Activated CD4-positive, alpha-beta T cell treated with anti-CD3 and anti-CD28 coated beads, Interleukin-2, amount 10 ng/mL, durations not matched to agents 7 days and 5 days (primary cell): Measurements from ENCODE around the gene C7orf25. TPM values are rescaled to one million over a fixed set of nuclear protein-coding genes. Genes with fewer than 3 reads are reported as not detected.

Experiments used
- CTCF ChIA-PET: fragments of 350-600 bp; sonication (Branson Sonifier 250); formaldehyde crosslinking; loops from one replicate; lab custom pipeline; 2021; ENCODE audit warnings: antibody characterized with exemption; lab: Charles Lee
- POLR2A ChIA-PET: fragments of 350-600 bp; sonication (Branson Sonifier 250); formaldehyde crosslinking; loops from one replicate; lab custom pipeline; 2021; ENCODE audit warnings: antibody characterized with exemption; lab: Charles Lee
- DNase-seq: peaks from one replicate; pipeline ENCODE4 v3.0.0-alpha.2; 2020
- H3K27ac Mint-ChIP-seq: one replicate; pipeline ENCODE4 v1.8.0; 2021; ENCODE audit warnings: mild to moderate bottlenecking, moderate library complexity, mixed read lengths
- H3K27me3 Mint-ChIP-seq: one replicate; pipeline ENCODE4 v1.8.0; 2021; ENCODE audit warnings: mixed read lengths
- H3K36me3 Mint-ChIP-seq: one replicate; pipeline ENCODE4 v1.8.0; 2021; ENCODE audit warnings: low read depth, mixed read lengths
- H3K4me1 Mint-ChIP-seq: one replicate; pipeline ENCODE4 v1.8.0; 2021; ENCODE audit warnings: mixed read lengths
- H3K4me3 Mint-ChIP-seq: one replicate; pipeline ENCODE4 v1.8.0; 2021; ENCODE audit warnings: mild to moderate bottlenecking, moderate library complexity, mixed read lengths
- H3K9me3 Mint-ChIP-seq: one replicate; pipeline ENCODE4 v1.8.0; 2021; ENCODE audit warnings: mixed read lengths
- total RNA-seq, 2 experiments: library from RNA; stranded (reverse); gene quantifications; one replicate each; pipeline ENCODE4 v1.2.3, GENCODE V29; 2021

C7orf25 gene
- 1 to 10 TPM; 3.0 to 5.1 TPM for total RNA-seq

GRCh38 chr7:42911454-42912447, at the start of gene C7orf25:
TSS of gene C7orf25 (minus strand) at chr7:42912070. CDS start at chr7:42910900, 1,170 bp downstream.
- peak; percentile 96 for DNase-seq
- Mint-ChIP-seq H3K9me3 (no peaks in the 10 kb centered on the region), H3K4me1 (peaks cover 66% of the 10 kb centered on the region), H3K27me3 (no peaks in the 10 kb centered on the region), H3K27ac (peak within 1 kb of the TSS; percentile 95), H3K36me3 (peaks cover 45% of the 10 kb centered on the region), H3K4me3 (peak within 1 kb of the TSS; percentile 96)
- ChIA-PET POLR2A (no interaction called here), CTCF (interaction anchor here (0.9 kb wide), 1 partner anchor 17 kb away, joined by 3 read pairs; no protein-coding TSS in a partner anchor)

DNA sequence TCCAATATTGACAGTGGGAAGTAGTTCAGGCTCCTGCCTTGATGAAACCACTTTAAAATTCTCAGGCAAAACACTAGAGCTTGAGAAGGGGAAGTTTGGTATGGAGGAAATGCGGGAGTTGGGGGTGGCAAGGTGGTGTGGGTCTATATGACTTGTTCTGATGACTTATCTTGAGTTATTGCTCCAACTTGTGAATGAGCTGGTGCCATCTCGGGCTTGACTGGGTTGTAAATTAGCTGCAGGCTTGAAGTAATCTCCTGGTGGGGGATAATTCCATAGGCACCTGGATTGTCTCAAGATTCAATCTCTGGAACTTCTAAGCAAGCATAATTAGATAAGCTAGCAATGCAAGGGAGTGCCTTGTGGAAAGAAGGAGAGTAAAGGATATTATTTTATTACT, 49.3 kb upstream of the C7orf25 start:
- Mint-ChIP-seq H3K4me3 (no peak overlapping the region), H3K36me3 (no peaks in the 10 kb centered on the region), H3K27ac (no peak overlapping the region), H3K27me3 (peaks cover 13% of the 10 kb centered on the region), H3K4me1 (peaks cover 2% of the 10 kb centered on the region), H3K9me3 (peaks cover 9% of the 10 kb centered on the region)
- CTCF ChIA-PET: interaction anchor here (0.6 kb wide), 1 partner anchor 968 kb away, joined by 3 read pairs; no protein-coding TSS in a partner anchor
- no peak for DNase-seq
- POLR2A ChIA-PET: no interaction called here

GRCh38 chr7:42960762-42961161, 48.9 kb upstream of the C7orf25 start:
- POLR2A ChIA-PET: no interaction called here
- Mint-ChIP-seq H3K4me3 (no peak overlapping the region), H3K27me3 (peaks cover 13% of the 10 kb centered on the region), H3K27ac (no peak overlapping the region), H3K4me1 (peaks cover 2% of the 10 kb centered on the region), H3K36me3 (no peaks in the 10 kb centered on the region), H3K9me3 (peaks cover 10% of the 10 kb centered on the region)
- CTCF ChIA-PET: no interaction called here
- DNase-seq: no peak

- ChIA-PET POLR2A (no interaction called here), CTCF (interaction anchor here (0.6 to 1.7 kb wide), 3 partner anchors 10 to 332 kb away, joined by 3 to 6 read pairs (median 4); no protein-coding TSS in a partner anchor)
- no peaks in the 10 kb centered on the region for H3K36me3 Mint-ChIP-seq
- H3K27me3 Mint-ChIP-seq: peaks cover 13% of the 10 kb centered on the region
- H3K4me1 Mint-ChIP-seq: no peaks in the 10 kb centered on the region
- no peak overlapping the region for H3K4me3 Mint-ChIP-seq
- no peak overlapping the region for H3K27ac Mint-ChIP-seq
- no peak for DNase-seq
- H3K9me3 Mint-ChIP-seq: peaks cover 13% of the 10 kb centered on the region
Observed at GRCh38 chr7:42959549-42959948, 47.7 kb upstream of the C7orf25 start.

DNA sequence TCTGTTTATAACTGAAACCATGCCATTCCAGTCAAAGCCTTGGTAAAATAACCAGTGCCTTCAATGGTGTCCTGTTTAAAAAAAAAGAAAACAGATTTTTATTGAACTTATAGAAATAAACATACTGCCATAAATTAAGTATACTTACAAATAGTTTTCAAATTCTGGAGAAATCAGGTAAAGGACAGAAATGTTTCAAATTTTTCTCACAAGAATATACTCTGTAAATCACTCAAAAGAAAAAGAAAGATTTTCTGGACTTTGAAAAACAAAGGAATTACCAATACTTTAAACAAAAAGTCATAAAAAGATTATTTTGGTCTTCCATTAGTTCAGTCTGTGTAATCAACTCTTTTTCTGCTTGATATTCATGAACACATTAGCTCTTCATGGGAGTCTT, 44.2 kb upstream of the C7orf25 start:
- ChIA-PET CTCF (no interaction called here), POLR2A (no interaction called here)
- H3K9me3 Mint-ChIP-seq: peaks cover 13% of the 10 kb centered on the region
- H3K27me3 Mint-ChIP-seq: peaks cover 6% of the 10 kb centered on the region
- H3K27ac Mint-ChIP-seq: no peak overlapping the region
- no peaks in the 10 kb centered on the region for H3K36me3 Mint-ChIP-seq
- no peak overlapping the region for H3K4me3 Mint-ChIP-seq
- no peak for DNase-seq
- no peaks in the 10 kb centered on the region for H3K4me1 Mint-ChIP-seq

- POLR2A ChIA-PET: no interaction called here
- Mint-ChIP-seq H3K4me1 (no peaks in the 10 kb centered on the region), H3K36me3 (no peaks in the 10 kb centered on the region), H3K9me3 (peaks cover 10% of the 10 kb centered on the region), H3K4me3 (no peak overlapping the region), H3K27me3 (no peaks in the 10 kb centered on the region), H3K27ac (no peak overlapping the region)
- DNase-seq: no peak
- CTCF ChIA-PET: interaction anchor here (1.3 to 1.6 kb wide), 2 partner anchors 9 to 11 kb away, joined by 3 to 4 read pairs; no protein-coding TSS in a partner anchor
Observed at GRCh38 chr7:42953994-42954393, 42.1 kb upstream of the C7orf25 start.

- DNase-seq: no peak
- Mint-ChIP-seq H3K36me3 (no peaks in the 10 kb centered on the region), H3K4me3 (no peak overlapping the region), H3K4me1 (no peaks in the 10 kb centered on the region), H3K9me3 (peaks cover 10% of the 10 kb centered on the region), H3K27me3 (no peaks in the 10 kb centered on the region), H3K27ac (no peak overlapping the region)
- CTCF ChIA-PET: no interaction called here
- POLR2A ChIA-PET: no interaction called here
Observed at GRCh38 chr7:42952328-42952727, 40.5 kb upstream of the C7orf25 start.

DNA sequence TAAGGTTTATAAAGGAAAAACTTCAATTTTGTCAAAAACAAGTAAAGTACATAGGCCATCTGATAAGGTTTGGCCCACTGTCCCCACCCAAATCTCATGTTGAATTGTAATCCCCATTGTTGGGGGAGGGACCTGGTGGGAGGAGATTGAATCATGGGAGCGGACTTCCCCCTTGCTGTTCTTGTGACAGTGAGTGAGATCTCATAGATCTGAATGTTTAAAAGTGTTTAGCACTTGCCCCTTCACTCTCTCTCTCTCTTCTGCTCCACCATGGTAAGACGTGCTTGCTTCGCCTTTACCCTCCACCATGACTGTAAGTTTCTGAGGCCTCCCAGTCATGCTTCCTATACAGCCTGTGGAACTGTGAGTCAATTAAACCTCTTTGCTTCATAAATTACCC, 38.5 kb upstream of the C7orf25 start:
- H3K4me1 Mint-ChIP-seq: peaks cover 14% of the 10 kb centered on the region
- peaks cover 5% of the 10 kb centered on the region for H3K9me3 Mint-ChIP-seq
- ChIA-PET CTCF (interaction anchor here (1.9 kb wide), 1 partner anchor 9 kb away, joined by 5 read pairs; no protein-coding TSS in a partner anchor), POLR2A (no interaction called here)
- no peaks in the 10 kb centered on the region for H3K36me3 Mint-ChIP-seq
- no peak overlapping the region for H3K4me3 Mint-ChIP-seq
- H3K27me3 Mint-ChIP-seq: no peaks in the 10 kb centered on the region
- no peak for DNase-seq
- H3K27ac Mint-ChIP-seq: no peak overlapping the region

DNA sequence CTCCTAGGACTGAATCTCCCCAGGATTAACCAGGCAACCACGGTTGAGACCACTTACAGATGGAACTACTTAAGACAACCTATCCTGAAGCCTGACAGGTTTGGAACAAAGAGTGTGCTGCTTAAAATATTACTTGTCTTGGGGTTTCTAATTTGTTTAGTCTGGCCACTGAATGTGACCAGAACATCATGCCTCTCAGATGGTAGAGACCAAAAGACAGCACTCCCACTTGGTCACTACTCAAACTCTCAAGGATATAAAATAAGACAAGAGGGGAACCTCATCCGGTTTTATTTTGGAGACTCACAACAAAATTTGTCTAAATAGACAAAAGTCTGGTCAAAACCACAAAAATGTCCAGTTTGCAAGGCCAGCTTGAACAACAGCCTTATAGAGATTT, 35.7 kb upstream of the C7orf25 start:
- Mint-ChIP-seq H3K9me3 (peaks cover 2% of the 10 kb centered on the region), H3K27ac (no peak overlapping the region), H3K36me3 (no peaks in the 10 kb centered on the region), H3K4me3 (no peak overlapping the region), H3K27me3 (no peaks in the 10 kb centered on the region), H3K4me1 (peaks cover 15% of the 10 kb centered on the region)
- DNase-seq: no peak
- ChIA-PET CTCF (no interaction called here), POLR2A (no interaction called here)

GRCh38 chr7:42946627-42946950, 34.7 kb upstream of the C7orf25 start:
- Mint-ChIP-seq H3K4me3 (peak overlapping the region; percentile 69), H3K27ac (peak overlapping the region; percentile 91), H3K9me3 (peaks cover 2% of the 10 kb centered on the region), H3K4me1 (peaks cover 15% of the 10 kb centered on the region), H3K36me3 (no peaks in the 10 kb centered on the region), H3K27me3 (no peaks in the 10 kb centered on the region)
- CTCF ChIA-PET: interaction anchor here (0.8 kb wide), 1 partner anchor 17 kb away, joined by 3 read pairs; no protein-coding TSS in a partner anchor
- POLR2A ChIA-PET: no interaction called here
- no peak for DNase-seq

DNA sequence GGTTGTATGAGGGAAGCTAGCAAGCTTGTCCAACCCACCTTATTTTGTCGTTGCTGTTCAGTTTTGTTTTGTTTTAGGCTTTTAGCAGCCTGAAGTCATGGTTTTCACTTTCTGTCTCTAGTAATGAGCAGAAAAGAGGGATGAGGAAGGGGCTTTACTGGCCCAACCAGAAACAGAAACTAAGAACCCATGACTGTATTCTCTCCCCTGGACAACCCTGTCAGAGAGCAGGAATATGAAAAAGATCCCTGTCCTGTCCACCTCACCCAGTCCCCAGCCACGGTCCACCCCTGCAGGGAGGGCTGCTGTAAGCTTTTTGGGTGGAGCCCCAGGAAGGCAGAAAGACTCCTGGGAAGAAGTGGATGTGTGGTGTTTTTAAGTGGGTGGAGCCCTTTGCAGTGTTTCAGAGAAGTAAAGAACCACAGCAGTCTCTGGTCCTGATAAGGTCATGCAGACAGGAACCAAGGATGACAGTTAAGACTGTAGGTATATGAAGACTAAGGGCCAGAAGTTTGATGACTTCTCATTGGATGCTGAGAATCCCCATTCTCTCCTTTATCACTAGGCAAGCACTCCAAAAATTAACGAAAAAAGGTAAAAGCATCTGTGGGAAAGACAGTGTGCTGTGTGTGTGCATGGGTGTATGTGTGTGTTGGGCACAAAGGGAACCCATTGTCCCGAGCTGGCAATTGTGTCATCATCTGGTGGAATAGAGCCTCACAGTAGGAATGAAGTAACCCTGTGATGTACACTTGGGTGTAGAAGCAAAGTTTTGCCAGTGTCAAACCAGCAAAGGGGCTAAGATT, 34.2 kb upstream of the C7orf25 start:
- Mint-ChIP-seq H3K4me3 (peak overlapping the region; percentile 69), H3K4me1 (peaks cover 18% of the 10 kb centered on the region), H3K27me3 (no peaks in the 10 kb centered on the region), H3K27ac (peak overlapping the region; percentile 91), H3K36me3 (no peaks in the 10 kb centered on the region), H3K9me3 (peaks cover 2% of the 10 kb centered on the region)
- ChIA-PET POLR2A (no interaction called here), CTCF (interaction anchor here (0.6 to 0.8 kb wide), 2 partner anchors 17 to 319 kb away, joined by 3 read pairs; no protein-coding TSS in a partner anchor)
- DNase-seq: peak; percentile 42

DNA sequence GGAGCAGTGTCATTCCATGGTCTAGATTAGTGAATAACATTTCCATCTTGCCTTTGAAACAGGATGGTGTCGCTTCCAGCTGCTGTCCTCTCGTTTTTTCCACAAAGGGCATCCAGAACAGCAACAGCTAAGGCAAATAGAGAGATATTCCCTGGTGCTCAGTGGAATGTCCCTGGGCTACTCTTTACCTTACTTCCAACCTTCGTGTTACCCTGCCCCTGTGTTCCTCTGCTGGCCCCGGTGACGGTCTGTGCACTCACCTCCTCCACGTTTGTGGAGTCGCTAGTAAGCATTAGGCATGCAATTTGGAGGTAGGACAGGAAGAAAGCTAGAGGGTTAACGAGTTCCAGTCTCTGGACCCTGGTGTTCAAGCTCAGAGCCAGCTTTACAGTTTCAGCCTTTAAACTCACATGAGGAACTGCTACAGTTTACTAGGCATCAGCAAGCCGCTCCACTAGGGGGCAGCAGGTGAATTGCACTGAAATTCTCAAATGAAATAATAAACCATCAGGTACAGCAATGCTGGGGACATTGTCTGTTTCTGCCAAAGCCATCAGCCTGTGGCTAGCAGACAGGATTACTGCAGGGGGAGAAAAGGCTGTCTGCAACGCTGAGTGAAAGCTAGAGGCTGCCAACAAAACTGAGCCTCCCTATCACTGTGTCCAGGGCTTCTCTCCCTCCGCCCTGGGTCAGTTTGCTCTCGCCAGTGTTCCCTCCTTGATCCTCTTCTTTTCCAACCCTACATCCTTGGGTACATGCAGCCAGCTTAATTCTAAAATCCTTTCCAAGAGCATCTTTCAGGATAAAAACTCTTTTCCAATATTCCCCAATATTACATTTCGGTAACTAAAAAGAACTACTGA, 29.3 kb upstream of the C7orf25 start:
- Mint-ChIP-seq H3K36me3 (peaks cover 16% of the 10 kb centered on the region), H3K27ac (no peak overlapping the region), H3K9me3 (no peaks in the 10 kb centered on the region), H3K4me1 (peaks cover 25% of the 10 kb centered on the region), H3K27me3 (no peaks in the 10 kb centered on the region), H3K4me3 (no peak overlapping the region)
- ChIA-PET POLR2A (no interaction called here), CTCF (interaction anchor here (0.6 to 1.9 kb wide), 12 partner anchors 9 to 344 kb away, joined by 3 to 17 read pairs (median 4); partner anchors contain the start of genes MRPL32 and PSMA2)
- DNase-seq: peak; percentile 87
